GOT3 (cell line): ENCODE measurements around the gene IZUMO1.

Source experiments
- DNase-seq: peaks from one replicate; lab custom pipeline; 2025; ENCODE audit warnings: mixed read lengths; lab: John Stamatoyannopoulos, UW

Gene IZUMO1

GRCh38 chr19:48757089-48757675 is 10.5 kb upstream of the IZUMO1 start:
- DNase-seq, result no peak

- DNase-seq, result no peak
Observed at GRCh38 chr19:48756686-48757085, 10.0 kb upstream of the IZUMO1 start.

- DNase-seq, result no peak
Observed at GRCh38 chr19:48756212-48756611, 9.5 kb upstream of the IZUMO1 start.

GRCh38 chr19:48755787-48756186 is 9.1 kb upstream of the IZUMO1 start:
- DNase-seq, result no peak

GRCh38 chr19:48755084-48755641 is 8.5 kb upstream of the IZUMO1 start, which contains the start of gene FGF21:
TSS of gene FGF21 (plus strand) at chr19:48755524. CDS start at chr19:48756237, 713 bp downstream.
- DNase-seq, result no peak

- DNase-seq, result no peak
Observed at GRCh38 chr19:48752496-48753365, 6.0 kb upstream of the IZUMO1 start, which contains the start of gene FUT1. TSS of gene FUT1 (minus strand) at chr19:48752641. CDS start at chr19:48751281, 1,360 bp downstream.

GRCh38 chr19:48751845-48752495 is 5.3 kb upstream of the IZUMO1 start:
- no peak for DNase-seq

- DNase-seq, result no peak
Observed at GRCh38 chr19:48750771-48751504, 4.2 kb upstream of the IZUMO1 start.

- DNase-seq, result no peak
Observed at GRCh38 chr19:48750351-48750750, 3.6 kb upstream of the IZUMO1 start.

- DNase-seq, result no peak
Observed at GRCh38 chr19:48749571-48750198, 3.0 kb upstream of the IZUMO1 start.

- DNase-seq, result no peak
Observed at GRCh38 chr19:48746110-48746509, 599 bp downstream of the IZUMO1 start.

GRCh38 chr19:48745208-48745995 is 1.3 kb downstream of the IZUMO1 start:
- no peak for DNase-seq

- DNase-seq, result no peak
Observed at GRCh38 chr19:48742096-48742495, 4.6 kb downstream of the IZUMO1 start.

- no peak for DNase-seq
Observed at GRCh38 chr19:48741129-48741999, 5.3 kb downstream of the IZUMO1 start.

- no peak for DNase-seq
Observed at GRCh38 chr19:48740164-48740972, 6.3 kb downstream of the IZUMO1 start, which contains the start of gene RASIP1. TSS of gene RASIP1 (minus strand) at chr19:48740610. CDS start at chr19:48740282, 328 bp downstream.

GRCh38 chr19:48739404-48740163 is 7.1 kb downstream of the IZUMO1 start:
- DNase-seq, result no peak

GRCh38 chr19:48738557-48739403 is 7.9 kb downstream of the IZUMO1 start:
- DNase-seq, result peak; percentile 51
